DMS 273 treated with DMSO at 0.1 percent for 48 hours (cell line): ENCODE data around the gene LRTM1.

ENCODE experiments used
- DNase-seq: peaks from one replicate; lab custom pipeline; 2025; lab: John Stamatoyannopoulos, UW

The LRTM1 gene

DNA sequence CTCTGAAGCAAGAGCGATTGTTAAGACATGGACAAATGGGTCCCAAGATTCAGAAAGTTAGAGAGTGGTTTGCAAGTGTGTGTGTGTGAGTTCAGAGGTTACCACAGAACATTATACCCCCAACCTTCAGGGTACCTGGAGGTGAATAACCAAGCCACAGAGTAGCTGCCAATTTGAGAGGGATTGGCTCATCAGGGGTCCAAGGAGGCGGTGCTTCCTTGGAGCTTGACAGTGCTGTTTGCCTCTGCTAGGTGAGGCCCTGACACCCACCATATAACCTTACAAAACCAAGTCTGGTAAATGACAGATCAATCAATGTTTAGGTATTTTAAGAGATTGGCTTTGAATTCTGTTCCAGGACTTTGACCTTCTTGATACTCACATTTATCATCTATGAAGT is 35.7 kb downstream of the LRTM1 start:
- no peak for DNase-seq

DNA sequence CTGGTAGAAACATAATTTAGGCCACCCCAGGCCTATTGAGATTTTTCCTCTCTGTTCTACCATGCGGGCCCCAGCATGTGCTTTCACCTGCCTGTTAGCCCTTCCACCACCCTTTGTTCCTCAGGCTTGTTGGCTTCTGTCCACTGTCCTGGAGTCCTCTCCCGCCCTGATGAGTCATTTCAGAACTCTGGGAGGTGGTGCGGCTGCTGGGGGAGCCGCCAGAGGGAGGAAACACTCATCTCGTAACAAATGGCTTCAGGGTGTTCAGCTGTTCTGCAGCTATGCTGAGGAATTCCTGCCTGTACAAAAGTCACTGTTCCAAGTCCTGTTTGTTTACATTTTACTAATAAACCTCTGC is 36.3 kb downstream of the LRTM1 start:
- peak; percentile 14 for DNase-seq

DNA sequence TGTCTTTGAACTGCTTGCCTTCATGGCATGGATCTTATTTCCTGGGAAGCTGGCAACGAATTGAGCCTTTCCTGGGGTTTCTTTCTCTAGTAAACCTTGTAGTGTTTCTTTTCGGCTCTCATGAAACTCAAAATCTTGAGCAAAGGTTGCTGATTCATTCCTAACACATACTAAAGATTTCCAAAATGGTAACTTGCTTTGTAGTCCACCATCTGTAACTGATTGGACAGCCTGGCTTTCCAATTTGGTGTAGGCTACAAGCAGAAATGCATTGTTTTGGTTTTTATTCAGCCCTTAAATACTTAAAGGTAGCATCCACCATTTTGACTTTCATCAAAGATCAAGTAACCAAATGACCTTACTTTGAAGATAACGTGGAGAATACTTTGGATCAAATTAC is 38.1 kb downstream of the LRTM1 start:
- DNase-seq = no peak

- DNase-seq = no peak
Observed at GRCh38 chr3:54888873-54889272, 39.0 kb downstream of the LRTM1 start.

DNA sequence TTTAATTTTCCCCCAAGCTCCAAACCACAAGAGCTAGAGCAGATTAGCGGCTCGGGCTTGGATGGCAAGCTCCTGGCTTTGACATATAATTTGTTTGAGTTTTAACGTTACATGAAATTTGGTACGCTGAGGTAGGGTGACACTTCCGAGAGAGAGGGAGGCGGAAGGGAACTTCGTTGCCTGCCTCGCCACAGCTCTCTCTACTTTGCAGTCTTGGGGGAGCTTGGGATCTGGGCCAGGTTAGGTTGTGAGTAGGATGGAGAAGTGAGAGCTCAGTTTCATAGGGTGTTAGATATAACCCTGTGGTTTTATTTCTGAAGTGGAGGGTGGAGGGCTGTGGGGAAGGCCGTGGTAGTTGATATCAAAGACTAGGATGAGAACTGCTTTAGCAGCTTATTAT is 39.7 kb downstream of the LRTM1 start:
- DNase-seq = no peak

DNA sequence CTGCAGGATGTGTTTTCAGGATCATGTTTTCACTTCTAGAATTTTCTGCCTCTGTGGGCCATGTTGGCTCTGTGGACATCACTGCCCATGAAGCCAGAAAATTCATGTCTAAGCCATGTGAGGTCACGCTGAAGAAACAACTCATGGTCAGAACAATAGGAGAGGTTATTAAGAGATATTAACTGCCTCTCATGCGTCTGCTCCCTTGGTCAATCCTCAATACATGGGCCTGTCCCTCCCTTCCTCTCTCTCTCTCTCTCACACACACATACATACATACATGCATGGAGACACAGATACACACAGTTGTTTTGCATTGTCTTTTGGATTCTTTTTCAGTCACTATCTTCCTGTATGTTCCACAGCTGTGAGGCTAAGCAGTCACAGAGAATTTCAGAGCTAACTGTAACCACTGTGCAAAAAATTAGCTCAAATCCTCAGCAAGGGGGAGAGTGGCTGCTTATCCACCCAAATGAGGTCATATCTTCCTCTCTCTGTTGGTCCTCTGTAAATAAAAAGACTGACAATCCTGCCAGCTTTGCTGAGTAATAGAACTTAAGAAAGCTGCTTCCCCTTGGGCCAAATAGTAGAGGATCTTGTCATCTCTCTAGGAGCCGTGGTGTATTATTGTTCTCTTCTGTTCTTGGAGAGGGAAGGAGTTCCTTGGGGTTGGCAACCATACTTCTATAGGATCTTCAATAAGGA is 45.6 kb downstream of the LRTM1 start:
- DNase-seq = no peak

- no peak for DNase-seq
Observed at GRCh38 chr3:54878145-54878544, 49.7 kb downstream of the LRTM1 start.

DNA sequence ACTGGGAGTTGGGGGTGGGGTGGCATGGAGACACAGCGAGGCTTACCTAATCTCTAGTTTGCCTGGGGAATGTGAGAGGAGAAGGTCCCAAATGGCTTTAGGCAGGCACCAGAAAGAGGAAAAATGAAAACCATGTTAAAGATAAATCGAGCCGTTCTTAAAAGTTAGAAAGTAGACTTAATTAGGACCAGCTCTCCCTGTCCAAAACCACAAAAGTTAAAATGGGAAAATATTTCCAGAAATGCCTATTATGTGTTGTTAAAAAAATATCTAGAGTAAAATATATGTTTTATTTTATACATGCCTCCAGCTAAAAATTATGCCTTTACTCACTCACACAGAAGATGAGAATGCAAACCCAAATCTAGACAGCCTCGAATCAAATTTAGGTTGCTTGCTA is 50.1 kb downstream of the LRTM1 start:
- no peak for DNase-seq

DNA sequence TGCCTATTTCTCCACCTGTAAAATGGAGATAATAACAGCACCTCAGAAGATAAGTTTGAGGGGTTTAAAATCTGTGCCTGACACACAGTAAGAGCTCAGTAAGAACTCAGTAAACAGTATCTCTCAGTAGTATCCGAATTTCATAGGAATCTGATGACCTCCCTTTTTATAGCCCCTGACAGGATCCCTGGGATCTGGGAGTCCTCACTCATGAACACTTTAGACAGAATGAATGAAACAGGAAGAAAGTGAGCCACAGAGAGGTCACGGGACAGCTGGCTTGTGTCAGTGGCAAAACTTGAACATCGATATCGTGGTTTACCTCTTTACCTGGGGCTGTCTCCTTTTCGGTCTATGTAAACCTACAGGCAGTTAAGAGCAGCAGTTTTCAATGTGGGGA is 51.2 kb downstream of the LRTM1 start:
- DNase-seq = no peak

DNA sequence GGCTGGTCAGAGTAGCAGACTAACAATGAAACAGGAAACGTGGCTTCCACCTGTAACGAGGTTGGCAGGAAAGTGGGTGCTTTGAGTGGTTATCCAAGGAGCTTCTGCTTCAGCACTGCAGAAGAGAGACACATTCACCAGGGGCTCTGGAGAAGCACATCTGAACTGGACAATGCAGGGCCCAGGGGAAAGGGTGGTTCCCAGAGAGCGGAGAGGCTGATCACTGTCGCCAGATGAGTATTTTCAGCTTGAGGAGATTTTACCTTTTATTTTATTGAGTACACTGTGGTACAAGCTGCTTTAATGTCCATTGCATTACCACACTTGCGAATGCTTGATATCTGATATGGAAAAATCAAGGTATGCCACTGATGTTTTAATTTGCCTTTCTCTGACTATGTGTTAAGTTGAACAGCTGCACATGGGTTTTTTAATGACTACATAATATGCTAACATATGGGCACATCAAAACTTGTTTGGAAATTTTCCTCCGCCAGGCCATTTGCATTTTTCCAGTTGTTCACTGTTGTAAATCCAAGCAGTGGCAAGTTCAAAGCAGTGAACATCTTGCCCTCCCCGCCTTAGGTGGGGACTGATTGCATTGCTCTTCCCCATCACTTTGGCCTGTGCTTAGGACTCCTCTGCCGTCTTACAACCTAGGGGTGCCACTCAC is 52.1 kb downstream of the LRTM1 start:
- DNase-seq = peak; percentile 71

DNA sequence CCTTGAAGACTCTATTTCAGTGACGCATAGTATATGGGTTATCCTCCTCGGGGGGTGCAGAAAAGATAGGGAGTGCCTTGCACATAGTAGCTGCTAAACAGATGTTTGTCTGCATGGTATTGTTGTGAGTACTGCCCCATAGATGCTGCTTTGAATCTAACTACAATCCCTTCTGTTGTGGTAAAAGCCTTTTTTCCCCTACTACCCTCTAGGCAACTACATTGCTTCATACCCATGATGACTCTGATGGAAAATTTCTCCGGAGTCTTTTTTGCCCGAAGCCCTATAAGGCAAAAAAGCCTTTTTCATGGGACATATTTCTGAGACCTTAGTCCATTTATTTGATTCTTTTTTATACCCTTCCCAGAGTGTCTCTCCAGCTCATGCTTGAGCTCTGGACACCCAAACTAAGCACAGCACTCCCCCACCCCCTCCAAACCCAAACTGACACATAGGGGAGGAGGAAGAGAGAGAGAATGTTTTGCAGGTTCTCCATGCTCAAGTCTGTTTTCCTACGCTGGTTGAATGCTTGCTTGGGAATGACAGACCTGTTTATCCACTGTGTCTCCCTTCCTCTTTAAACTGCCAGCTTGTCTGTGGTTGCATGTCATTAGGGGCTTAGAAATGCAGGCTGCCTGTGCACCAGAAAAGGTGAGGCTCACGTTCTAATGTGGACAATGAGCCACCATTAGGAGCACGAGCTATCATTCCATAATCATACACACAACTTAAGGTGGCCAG is 52.9 kb downstream of the LRTM1 start:
- DNase-seq = no peak

- no peak for DNase-seq
Observed at GRCh38 chr3:54873059-54874010, 54.5 kb downstream of the LRTM1 start.

GRCh38 chr3:54871867-54872266 is 56.0 kb downstream of the LRTM1 start:
- DNase-seq = no peak

DNA sequence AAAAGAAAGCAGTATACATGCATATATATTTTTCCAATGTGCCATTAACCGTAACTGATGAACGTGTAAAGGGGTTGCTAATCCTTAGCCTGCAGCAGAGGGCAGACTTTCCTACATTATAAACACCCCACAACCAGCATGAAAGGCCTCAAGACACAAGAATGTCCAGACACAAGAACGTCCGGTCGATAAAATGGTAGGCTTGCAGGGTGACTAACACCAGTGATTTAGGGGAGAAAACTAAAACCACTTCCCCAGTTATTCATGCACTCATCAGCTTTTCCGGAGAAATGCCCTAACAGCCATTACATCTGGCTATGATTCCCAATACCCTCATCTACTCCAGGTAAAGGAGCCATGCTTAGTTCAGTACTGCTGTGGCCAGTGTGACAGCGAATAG is 57.4 kb downstream of the LRTM1 start:
- DNase-seq = no peak
